HG02642 (cell line): Measurements from ENCODE around the gene SPATA9.
A peak's percentile ranks its signal among the peaks of the same experiment; 100 is the strongest.
"Not testable (repeated sequence)": the region's sequence is repeated elsewhere in the genome, so short reads cannot be mapped to it uniquely, and the experiment has no call there.

Experiments
- ATAC-seq: cut with Tn5 transposase; IDR thresholded peaks from one replicate; pipeline ENCODE4 v1.9.1; 2021; ENCODE audit warnings: mild to moderate bottlenecking; ENCODE audit not compliant: unreplicated experiment, poor library complexity

The SPATA9 gene

DNA sequence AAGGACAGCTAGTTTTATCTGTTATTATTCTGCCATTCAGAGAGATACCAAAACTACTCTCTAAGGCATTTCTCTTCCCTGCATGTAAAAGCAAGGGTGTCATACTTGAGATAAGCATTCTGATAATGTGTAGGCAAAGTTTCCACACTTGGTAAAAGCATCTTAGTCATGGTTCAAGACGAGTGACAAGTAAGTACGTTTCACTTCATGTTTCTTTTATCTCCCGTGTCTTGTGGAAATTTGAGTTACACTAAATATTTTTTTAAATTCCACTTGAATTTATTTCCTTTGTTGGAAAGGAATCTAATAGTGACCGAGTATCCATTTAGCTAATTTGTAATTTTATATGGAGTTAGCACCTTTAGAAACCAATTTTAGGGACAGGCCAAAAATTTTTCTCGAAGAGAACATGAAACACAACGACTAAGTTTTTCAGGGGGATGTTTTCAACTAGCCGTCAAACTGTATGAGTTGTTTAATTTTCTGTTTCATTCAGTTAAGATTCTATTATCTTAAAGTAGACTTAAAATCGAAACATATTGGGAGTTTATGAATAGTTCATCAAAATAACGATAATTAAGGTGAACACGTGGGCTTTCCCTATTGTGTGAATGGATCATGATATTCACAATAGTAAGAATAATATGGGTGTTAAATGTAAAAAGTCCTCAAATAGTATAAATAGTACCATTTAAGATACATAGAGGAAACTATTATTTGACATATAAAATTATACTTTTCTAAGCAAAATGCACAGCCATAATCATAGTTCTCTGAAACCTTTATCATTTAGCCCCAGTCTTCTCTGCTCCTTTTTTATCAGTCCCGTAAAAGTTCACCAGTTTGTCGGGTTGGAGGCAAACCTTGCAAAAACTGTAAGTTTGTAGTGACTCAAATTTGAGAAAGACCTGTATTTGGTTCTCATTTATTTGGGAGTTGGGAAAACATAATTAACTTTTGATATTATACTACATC, 34.6 kb downstream of the SPATA9 start:
- ATAC-seq, result no peak

DNA sequence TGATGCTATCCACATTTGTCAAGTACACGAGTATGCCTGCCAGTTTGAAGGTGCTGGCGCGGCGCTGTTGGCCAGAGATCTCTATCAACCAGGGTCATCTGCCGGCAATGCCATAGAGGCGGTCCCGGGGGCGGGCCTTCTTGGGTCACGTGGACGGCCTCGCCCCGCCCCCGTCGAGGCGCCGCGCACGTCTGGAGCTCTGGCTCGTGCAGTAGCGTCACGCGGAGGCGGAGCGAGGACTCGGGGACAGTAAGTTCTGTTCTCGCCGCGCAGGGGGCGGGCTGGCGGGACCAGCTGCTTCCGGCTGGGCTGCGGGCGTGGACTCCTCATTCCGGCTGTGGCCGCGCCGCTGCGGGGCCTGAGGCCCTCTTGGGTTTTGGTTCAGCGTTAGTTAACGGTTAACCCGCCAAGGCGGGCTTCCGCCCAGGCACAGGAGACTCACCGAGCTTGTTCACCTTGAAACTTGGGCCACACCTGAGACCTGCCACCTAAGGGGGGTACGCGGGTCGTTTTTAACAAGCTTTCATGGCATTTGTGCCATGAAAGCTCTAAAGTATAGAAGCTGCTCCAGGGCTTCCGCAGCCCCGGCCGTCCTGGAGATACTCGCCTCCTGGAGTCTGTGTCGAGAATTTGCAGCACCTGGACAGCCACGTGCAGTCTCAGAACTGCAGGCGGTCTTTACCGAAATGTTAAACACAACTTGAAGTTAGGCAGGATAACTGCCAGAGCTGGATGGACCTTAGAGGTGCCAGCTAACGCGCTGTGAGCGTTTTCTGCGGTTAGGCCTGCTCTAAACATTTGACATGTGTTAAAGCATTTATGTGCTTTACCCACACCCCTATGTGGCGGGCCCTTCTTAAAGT, 36.0 kb downstream of the SPATA9 start, which contains the start of gene RFESD:
TSS of gene RFESD (plus strand) at position 209 of the 863 bp plus-strand sequence. CDS start 5,495 bp downstream, outside the sequence.
- ATAC-seq, result peak; percentile 98

DNA sequence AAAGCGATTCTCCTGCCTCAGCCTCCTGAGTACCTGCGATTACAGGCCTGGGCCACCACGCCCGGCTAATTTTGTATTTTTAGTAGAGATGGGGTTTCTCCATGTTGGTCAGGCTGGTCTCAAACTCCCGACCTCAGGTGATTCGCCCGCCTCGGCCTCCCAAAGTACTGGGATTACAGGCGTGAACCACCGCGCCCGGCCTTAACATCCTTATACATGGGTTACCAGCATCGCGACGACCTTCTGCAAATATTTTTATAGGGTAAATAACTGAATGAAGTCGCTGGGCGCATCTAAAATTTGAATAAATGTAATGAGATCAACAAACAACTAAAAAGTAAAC, 36.6 kb downstream of the SPATA9 start:
- ATAC-seq, result not testable (repeated sequence)

DNA sequence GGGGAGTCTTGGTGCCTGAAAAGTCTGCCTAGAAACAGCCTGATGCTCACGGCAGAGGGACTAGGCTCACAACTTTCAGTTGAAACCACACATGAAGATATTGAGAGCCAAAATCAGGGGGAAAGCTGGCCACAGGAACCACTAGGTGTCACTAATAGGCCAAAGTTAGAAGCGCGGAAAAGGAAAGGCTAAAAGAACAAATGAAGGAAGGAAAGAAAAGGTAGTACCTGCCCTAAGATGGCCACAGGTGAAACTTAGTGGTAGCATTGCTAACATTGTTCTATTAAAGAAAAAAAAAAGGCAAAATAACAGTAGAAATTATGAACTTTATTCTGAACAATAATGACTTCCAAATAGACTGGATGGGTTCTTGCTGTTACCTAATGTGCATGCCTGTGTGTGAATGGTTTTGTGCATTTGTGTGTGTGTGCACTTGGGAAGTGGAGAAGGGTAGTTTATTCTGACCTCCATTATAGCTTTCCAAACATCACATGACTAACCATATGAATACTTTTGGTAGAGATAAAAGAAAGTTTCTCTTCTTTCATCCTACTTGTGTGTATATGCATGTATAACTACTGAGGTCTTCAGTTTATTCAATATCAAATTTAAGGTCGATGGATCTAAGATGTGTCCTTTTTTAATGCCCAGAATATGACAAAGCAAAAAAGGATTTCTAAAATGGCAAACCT, 38.3 kb downstream of the SPATA9 start:
- peak; percentile 32 for ATAC-seq

DNA sequence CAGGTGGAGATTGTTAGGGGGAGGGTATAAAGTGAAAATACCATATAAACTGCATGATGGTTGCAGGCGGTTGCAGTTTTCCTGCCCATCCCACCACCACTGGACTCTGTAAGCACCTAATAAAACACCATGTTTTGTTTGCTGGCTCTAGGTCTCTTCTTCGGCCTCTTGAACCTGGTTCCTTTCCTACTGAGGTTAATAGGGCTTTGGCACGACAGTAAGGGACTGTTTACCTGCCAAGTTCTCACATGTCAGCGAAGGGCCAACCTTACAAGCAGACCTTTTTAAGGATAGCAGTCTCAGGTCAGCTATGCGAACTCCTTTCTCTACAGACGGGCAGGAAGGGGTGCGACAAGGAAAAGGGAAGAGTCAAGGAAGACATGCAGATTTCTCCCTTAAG, 39.6 kb downstream of the SPATA9 start:
- no peak for ATAC-seq

DNA sequence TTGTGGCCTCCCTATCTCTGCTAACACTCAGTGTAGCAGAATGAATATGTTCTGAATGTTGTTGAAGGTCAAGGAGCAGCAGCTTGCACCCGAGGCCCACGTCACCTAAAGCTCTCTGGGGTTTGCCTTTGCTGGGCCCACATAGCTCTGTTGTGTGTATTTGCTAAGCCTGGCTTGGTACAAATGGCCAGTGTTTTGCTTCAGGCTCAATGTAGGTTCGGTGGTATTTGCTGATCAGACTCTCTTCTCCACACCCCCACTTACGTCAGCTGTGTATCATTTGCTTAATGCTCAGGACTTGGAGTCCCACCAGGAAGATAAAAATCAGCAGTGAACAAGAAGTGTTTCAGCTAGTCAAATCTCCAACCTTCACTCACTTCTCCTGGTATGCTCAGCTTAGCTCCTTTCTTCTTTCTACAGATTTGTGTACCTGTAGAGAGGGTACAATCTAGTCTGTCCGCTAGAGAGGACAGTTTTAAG, 41.0 kb downstream of the SPATA9 start:
- no peak for ATAC-seq

DNA sequence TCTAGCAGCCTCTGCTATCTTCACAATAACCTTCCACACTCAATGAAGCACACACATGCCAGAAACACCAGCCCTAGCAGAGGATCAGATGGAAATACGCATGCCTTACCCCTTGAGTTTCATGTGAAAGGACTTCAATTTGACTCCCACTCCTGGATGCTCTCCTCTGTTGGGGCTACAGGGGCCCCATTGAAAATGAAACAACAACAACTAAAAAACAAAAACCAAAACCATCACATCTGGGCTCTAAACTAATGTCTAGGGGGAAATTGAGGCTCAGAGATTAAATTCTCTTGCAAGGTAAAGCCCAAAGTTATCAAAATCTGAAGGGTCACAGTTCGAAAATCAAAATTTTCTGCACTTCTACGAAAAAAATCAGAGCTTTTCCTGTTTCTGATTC, 44.2 kb downstream of the SPATA9 start:
- ATAC-seq, result no peak

DNA sequence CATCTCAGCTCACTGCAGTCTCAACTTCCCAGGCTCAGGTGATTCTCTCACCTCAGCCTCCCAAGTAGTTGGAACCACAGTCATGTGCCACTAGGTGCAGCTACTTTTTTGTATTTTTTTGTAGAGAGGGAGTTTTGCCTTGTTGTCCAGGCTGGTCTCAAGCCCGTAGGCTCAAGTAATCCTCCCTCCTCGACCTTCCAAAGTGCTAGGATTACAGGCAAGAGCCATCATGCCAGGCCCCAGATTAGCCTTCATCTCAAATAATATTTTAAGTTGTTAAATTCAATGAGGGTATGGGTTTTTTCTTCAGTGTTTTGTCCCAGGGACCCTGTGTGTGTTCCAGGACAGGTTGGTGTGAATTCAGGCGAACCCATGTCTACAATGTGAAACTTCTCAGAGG, 48.7 kb downstream of the SPATA9 start:
- ATAC-seq, result no peak

DNA sequence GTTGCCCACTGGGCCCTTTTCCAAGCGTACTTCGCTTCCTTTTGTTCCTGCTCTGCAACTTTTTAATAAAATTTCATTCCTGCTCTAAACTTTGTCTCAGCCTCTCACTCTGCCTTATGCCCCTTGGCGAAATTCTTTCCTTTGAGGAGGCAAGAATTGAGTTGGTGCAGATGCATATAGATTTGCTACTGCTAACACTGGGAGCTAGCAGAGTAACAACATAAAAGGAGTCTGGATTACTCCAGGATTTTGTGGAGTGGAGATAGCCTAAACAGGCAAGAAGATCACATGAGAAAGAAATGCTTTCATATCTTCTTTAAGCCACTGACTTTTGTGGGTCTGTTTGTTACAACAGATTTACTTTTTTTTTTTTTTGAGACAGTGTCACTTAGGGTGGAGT, 49.1 kb downstream of the SPATA9 start:
- ATAC-seq, result no peak

DNA sequence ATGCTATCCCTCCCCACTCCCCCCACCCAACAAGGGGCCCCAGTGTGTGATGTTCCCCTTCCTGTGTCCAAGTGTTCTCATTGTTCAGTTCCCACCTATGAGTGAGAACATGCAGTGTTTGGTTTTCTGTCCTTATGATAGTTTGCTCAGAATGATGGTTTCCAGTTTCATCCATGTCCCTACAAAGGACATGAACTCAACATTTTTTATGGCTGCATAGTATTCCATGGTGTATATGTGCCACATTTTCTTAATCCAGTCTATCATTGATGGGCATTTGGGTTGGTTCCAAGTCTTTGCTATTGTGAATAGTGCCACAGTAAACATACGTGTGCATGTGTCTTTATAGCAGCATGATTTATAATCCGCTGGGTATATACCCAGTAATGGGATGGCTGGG, 49.8 kb downstream of the SPATA9 start:
- ATAC-seq, result not testable (repeated sequence)

DNA sequence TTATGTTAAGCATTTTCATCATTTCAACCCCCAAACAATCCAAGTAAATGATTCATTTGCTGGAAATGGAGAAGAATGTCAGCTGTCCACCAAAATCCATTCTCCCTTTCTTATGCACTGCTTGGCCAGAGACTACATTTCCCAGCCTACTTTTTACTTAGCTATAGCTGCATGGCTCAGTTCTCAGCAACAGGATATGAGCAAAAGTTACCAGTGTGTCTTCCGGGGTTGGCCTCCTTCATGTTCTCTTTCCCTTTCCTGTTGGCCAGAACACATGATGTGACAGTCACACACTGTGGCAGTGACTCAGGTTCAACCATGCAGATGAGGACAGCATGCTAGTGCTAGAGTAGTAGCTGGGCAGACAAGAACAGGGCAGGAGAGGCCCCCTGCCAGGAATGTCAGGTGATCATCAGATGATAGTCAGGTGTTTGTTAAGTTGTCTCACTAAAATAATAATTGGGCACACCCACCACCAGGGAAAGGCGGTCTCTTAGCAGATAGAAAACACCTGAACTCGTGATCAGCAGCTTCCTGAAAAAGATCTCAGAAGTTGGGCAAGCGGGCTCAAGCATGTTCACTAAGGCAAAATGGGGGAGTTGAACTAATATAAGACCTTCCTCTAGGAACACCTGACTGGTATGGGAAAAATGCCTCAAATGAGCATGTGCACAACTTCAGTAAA, 50.7 kb downstream of the SPATA9 start:
- peak; percentile 89 for ATAC-seq

DNA sequence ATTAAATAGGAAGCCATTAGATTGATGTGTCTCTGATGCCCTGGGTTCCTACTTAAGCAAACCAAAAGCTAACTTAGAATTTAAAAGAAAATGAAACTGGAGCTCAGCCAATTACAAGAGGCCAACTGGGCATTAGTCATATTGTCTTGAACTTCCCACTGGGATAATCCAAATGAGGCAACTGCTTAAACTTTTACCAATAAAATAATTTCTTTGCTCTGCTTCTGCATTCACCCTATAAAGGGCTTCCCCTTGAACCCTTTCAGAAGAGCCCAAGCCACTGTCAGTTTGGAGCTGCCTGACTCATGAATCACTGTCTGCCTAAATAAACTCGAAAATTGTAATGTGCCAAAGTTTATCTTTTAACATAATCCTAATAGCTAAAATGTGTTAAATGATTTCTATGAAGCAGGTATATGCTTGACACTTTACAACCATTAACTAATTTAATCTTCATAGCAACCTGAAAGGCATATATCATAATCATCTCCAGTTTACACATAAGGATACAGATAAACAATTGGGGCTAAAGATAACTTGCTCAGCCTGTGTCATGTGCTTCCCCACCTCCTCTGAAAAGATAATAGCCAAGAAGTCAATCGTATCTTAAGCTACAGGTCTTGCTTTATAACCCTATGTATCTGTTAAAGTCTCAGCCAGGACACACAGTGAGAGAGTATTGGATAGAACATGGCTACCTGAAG, 51.4 kb downstream of the SPATA9 start:
- ATAC-seq, result no peak

DNA sequence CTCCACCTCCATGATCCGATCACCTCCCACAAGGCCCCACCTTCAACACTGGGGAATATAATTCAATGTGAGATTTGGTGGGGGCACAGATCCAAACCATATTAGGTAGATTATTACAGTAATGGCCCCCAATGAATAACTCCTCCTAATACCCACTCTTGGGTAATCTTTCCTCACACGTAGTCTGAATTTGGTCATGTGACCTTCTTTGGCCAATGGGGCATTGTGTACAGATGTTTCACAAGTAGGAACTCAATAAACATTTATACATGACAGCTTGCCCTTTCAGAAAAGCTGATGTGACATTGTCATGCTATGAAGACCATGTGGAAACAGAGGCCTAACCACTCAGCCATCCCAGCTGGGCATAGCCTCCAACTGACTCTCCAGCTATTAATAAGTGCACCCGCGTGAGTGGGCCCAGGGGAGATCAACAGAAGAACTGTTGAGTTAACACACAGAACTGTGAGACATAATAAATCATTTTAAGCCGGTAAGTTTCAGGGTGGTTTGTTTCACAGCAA, 52.3 kb downstream of the SPATA9 start:
- ATAC-seq, result no peak

DNA sequence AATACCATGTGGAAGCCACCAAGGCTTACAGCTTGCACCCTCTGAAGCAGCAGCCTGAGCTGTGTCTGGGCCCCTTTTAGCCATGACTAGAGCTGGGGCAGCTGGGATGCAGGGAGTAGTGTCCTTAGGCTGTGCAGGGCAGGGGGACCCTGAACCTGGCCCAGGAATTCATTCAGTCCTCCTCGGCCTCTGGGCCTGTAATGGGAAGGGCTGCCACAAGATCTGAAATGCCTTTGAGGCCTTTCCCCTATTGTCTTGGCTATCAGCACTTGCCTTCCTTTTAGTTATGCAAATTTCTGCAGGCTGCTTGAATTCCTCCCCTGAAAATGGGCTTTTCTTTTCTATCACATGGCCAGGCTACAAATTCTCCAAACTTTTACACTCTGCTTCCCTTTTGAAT, 53.9 kb downstream of the SPATA9 start:
- ATAC-seq, result no peak

DNA sequence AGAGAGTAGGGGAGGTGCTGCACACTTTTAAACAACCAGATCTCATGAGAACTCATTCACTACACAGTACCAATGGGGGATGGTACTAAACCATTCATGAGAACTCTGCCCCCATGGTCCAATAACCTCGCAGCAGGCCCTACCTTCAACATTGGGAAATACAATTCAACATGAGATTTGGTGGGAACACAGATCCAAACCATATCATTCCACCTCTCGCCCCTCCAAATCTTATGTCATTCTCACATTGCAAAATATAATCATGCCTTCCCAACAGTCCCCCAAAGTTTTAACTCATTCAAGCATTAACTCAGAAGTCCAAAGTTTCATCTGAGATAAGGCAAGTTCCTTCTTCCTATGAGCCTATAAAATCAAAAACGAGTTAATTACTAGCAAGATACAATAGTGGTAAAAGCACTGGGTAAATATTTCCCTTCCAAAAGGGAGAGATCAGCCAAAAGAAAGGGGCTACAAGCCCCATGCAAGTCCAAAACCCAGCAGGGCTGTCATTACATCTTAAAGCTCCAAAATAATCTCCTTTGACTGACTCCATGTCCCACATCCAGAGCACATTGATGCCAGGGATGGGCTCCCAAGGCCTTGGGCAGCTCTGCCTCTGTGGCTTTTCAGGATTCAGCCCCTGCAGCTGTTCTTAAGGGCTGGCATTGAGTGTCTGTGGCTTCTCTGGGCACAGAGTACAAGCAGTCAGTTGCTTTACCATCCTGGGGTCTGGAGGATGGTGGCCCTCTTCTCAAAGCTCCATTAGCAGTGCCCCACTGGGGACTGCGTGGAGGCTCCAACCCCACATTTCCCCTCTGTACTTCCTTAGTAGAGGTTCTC, 54.6 kb downstream of the SPATA9 start:
- ATAC-seq, result no peak

DNA sequence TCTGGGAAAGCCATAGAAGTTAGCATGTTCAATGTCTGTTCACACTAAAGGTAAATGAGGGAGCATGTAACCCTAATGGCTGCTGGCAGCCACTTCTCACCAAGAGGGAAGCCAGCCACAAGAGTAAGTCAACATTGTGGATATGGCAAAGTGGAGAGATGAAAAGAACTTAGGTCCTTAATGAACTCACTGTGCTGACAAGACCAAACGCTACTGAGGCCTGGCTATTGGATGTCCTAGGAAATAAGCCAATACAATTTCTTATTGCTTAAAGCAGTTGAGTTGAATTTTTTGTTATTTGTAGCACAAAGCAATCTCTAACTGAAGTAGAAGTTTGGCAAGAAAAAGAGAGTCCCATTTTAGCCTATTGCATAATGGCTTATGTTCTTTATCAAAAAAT, 56.1 kb downstream of the SPATA9 start:
- no peak for ATAC-seq

DNA sequence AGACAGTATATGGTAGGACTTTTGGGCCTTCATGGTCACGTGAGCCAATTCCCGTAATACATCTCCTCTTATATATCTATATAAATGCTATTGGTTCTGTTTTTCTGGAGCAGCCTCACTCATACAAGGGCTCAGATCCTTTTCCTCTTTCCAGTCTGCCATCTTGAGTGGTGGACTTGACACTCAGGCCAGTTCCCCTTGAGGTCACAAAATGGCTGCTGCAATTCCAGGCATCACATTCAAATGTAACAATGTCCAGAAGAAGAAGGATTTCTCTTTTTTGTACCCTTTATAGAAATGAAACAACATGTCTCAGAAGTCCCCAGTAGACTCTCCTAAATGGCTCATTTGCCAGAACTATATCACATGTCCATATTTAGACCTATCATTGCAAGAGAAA, 58.4 kb downstream of the SPATA9 start:
- no peak for ATAC-seq

DNA sequence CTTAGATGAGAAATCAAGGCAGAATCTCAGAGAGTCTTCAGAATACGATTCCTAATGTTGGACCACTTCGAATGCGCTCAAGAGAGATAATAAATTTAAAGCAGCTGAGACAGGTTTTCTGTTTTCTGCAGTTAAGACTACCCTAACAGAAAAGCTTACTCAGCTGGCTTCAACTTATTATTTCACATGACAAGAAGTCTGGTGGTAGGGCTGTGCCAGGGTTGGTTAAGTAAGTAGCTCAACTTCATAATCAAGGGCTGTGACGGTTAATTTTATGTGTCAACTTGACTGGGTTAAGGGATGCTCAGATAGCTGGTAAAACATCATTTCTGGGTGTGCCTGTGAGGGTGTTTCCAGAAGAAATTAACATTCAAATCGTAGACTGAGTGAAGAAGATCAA, 59.1 kb downstream of the SPATA9 start:
- no peak for ATAC-seq
